HEK293T (cell line): ENCODE measurements around the gene CBX2.

ENCODE experiments used
- CTCF ChIA-PET: fragments of 350-600 bp; formaldehyde crosslinking; extraction: SDS; loops from one replicate; lab custom pipeline; 2021; ENCODE audit warnings: antibody characterized with exemption, inconsistent platforms; lab: Yijun Ruan, JAX
- POLR2A ChIA-PET: fragments of 350-600 bp; formaldehyde crosslinking; extraction: SDS; loops from one replicate; lab custom pipeline; 2020; ENCODE audit warnings: antibody characterized with exemption, inconsistent platforms; lab: Yijun Ruan, JAX
- DNase-seq: peaks from one replicate; pipeline ENCODE4 v3.0.0; 2012; ENCODE audit warnings: mixed read lengths; ENCODE audit errors: extremely low spot score
- ARNT ChIP-seq: fragments of 450-650 bp; IDR thresholded peaks from 2 replicates; pipeline ENCODE4 v1.6.1; 2017; ENCODE audit warnings: mild to moderate bottlenecking
- BHLHE40 ChIP-seq: fragments of 450-650 bp; IDR thresholded peaks from 2 replicates; pipeline ENCODE4 v1.6.1; 2016; ENCODE audit warnings: mild to moderate bottlenecking, moderate library complexity, borderline replicate concordance
- CTBP1 ChIP-seq: fragments of 450-650 bp; IDR thresholded peaks from 2 replicates; pipeline ENCODE4 v1.6.1; 2016; ENCODE audit warnings: borderline replicate concordance
- ELF4 ChIP-seq: fragments of 450-650 bp; IDR thresholded peaks from 2 replicates; pipeline ENCODE4 v1.6.1; 2017; ENCODE audit warnings: antibody characterized with exemption
- FOXA1 ChIP-seq: fragments of 450-650 bp; IDR thresholded peaks from 2 replicates; pipeline ENCODE4 v1.6.1; 2016; ENCODE audit warnings: mild to moderate bottlenecking
- FOXK2 ChIP-seq: fragments of 450-650 bp; IDR thresholded peaks from 2 replicates; pipeline ENCODE4 v1.6.1; 2016; ENCODE audit warnings: mild to moderate bottlenecking
- FOXM1 ChIP-seq: fragments of 450-650 bp; IDR thresholded peaks from 2 replicates; pipeline ENCODE4 v1.6.1; 2017; ENCODE audit warnings: mild to moderate bottlenecking, borderline replicate concordance
- HDGF ChIP-seq: fragments of 450-650 bp; IDR thresholded peaks from 2 replicates; pipeline ENCODE4 v1.6.1; 2017; ENCODE audit warnings: antibody characterized with exemption, borderline replicate concordance
- L3MBTL2 ChIP-seq: fragments of 450-650 bp; conservative IDR thresholded peaks from 2 replicates; pipeline ENCODE4 v1.6.1; 2016; ENCODE audit warnings: mild to moderate bottlenecking
- LEF1 ChIP-seq: fragments of 450-650 bp; IDR thresholded peaks from 2 replicates; pipeline ENCODE4 v1.6.1; 2017; ENCODE audit warnings: mild to moderate bottlenecking, borderline replicate concordance
- NFRKB ChIP-seq: fragments of 450-650 bp; IDR thresholded peaks from 2 replicates; pipeline ENCODE4 v1.6.1; 2016; ENCODE audit warnings: mild to moderate bottlenecking, moderate library complexity
- PKNOX1 ChIP-seq: fragments of 450-650 bp; IDR thresholded peaks from 2 replicates; pipeline ENCODE4 v1.6.1; 2016
- SP1 ChIP-seq: fragments of 450-650 bp; IDR thresholded peaks from 2 replicates; pipeline ENCODE4 v1.6.1; 2017
- SUZ12 ChIP-seq: fragments of 450-650 bp; IDR thresholded peaks from 2 replicates; pipeline ENCODE4 v1.6.1; 2016; ENCODE audit warnings: mild to moderate bottlenecking
- TARDBP ChIP-seq: fragments of 450-650 bp; IDR thresholded peaks from 2 replicates; pipeline ENCODE4 v1.6.1; 2016
- ZNF384 ChIP-seq: fragments of 450-650 bp; IDR thresholded peaks from 2 replicates; pipeline ENCODE4 v1.6.1; 2016

CBX2 gene

GRCh38 chr17:79809530-79810129 lies 31.7 kb downstream of the CBX2 start:
- DNase-seq: no peak
- ChIA-PET CTCF (interaction anchor here (0.8 to 2.0 kb wide), 2 partner anchors 19 to 26 kb away, joined by 3 to 11 read pairs; no protein-coding TSS in a partner anchor), POLR2A (interaction anchor here (1.0 to 4.4 kb wide), 4 partner anchors 12 to 184 kb away, joined by 3 to 38 read pairs (median 18); partner anchors contain the start of gene CBX8)
- no peak for TF ChIP-seq PKNOX1

- DNase-seq: peak; percentile 91
- ChIA-PET CTCF (interaction anchor here (0.6 to 2.0 kb wide), 12 partner anchors 9 to 160 kb away, joined by 3 to 11 read pairs (median 3); partner anchors contain the start of gene CBX8), POLR2A (interaction anchor here (1.0 to 5.4 kb wide), 6 partner anchors 12 to 183 kb away, joined by 3 to 58 read pairs (median 25); partner anchors contain the start of genes CBX4 and CBX8)
Observed at GRCh38 chr17:79810130-79811010, 32.4 kb downstream of the CBX2 start.

GRCh38 chr17:79811011-79811867 lies 33.3 kb downstream of the CBX2 start:
- TF ChIP-seq SUZ12 (no peak), TARDBP (peak; percentile 49; the same call in 1 of the 2 replicates)
- ChIA-PET CTCF (interaction anchor here (0.6 to 2.0 kb wide), 16 partner anchors 10 to 181 kb away, joined by 3 to 11 read pairs (median 3); partner anchors contain the start of genes CBX2 and CBX8), POLR2A (interaction anchor here (2.3 to 5.4 kb wide), 5 partner anchors 13 to 182 kb away, joined by 17 to 58 read pairs (median 33); partner anchors contain the start of genes CBX4 and CBX8)
- DNase-seq: peak; percentile 61

More at GRCh38 chr17:79810130-79811010, 32.4 kb downstream of the CBX2 start:
- TF ChIP-seq NFRKB (no peak), LEF1 (no peak), FOXA1 (no peak), ZNF384 (no peak), ELF4 (no peak), FOXM1 (no peak), CTBP1 (0 out of 2 replicates have a peak, but pooled peaks have one; percentile 11), SP1 (no peak), SUZ12 (no peak), ARNT (no peak), TARDBP (peak; percentile 75), PKNOX1 (no peak), L3MBTL2 (peak; percentile 67), BHLHE40 (no peak), HDGF (no peak), FOXK2 (no peak)

- TF ChIP-seq FOXM1: no peak
- TF ChIP-seq TARDBP: no peak
- TF ChIP-seq LEF1: no peak
- no peak for TF ChIP-seq SP1
- TF ChIP-seq NFRKB: no peak
- no peak for TF ChIP-seq FOXK2
- TF ChIP-seq ARNT: no peak
- no peak for TF ChIP-seq ZNF384
- TF ChIP-seq SUZ12: no peak
- no peak for TF ChIP-seq L3MBTL2
- TF ChIP-seq PKNOX1: no peak
- TF ChIP-seq HDGF: no peak
- no peak for TF ChIP-seq CTBP1
- TF ChIP-seq FOXA1: no peak
- TF ChIP-seq BHLHE40: no peak
- TF ChIP-seq ELF4: no peak
- ChIA-PET CTCF (interaction anchor here (0.6 to 1.7 kb wide), 13 partner anchors 9 to 181 kb away, joined by 3 to 6 read pairs (median 3); partner anchors contain the start of genes CBX2 and CBX8), POLR2A (interaction anchor here (1.0 to 5.4 kb wide), 8 partner anchors 8 to 181 kb away, joined by 3 to 58 read pairs (median 21); partner anchors contain the start of genes CBX4 and CBX8)
- DNase-seq: no peak
Observed at GRCh38 chr17:79811868-79812352, 34.0 kb downstream of the CBX2 start.
